Adrenal gland (tissue), 12 donors: Measurements from ENCODE around the gene IFT20. TPM values are rescaled to one million over a fixed set of nuclear protein-coding genes. Genes with fewer than 3 reads are reported as not detected.

Experiments
- DNase-seq, 7 donors: peaks; one replicate each; pipeline ENCODE4 v3.0.0-alpha.2; 2019 to 2020
- H3K27ac ChIP-seq, 5 donors: fragments of 200-600 bp; sonication (generic) in 4 of 5; 1 replicate in 3 of 5; 2 replicates in 2 of 5; pipeline versions ENCODE4 v1.5.1 to v1.8.0; 2016 to 2020; ENCODE audit warnings: mild to moderate bottlenecking in 1 of 5
- H3K27me3 ChIP-seq: fragments of 200-600 bp; 2 replicates; pipeline ENCODE4 v1.8.0; 2021
- H3K36me3 ChIP-seq, 2 donors: fragments of 200-600 bp; replicated peaks in 1 of 2; 1 replicate in 1 of 2; 2 replicates in 1 of 2; pipeline versions ENCODE4 v1.5.1 to v1.8.0; 2018 to 2022
- H3K4me1 ChIP-seq, 2 donors: fragments of 200-600 bp; replicated peaks in 1 of 2; 1 replicate in 1 of 2; 2 replicates in 1 of 2; pipeline versions ENCODE4 v1.5.1 to v1.8.0; 2018 to 2021
- H3K4me3 ChIP-seq, 4 donors: fragments of 200-600 bp; sonication (generic) in 3 of 4; one replicate each; pipeline ENCODE4 v1.5.1; 2016 to 2018
- H3K9me3 ChIP-seq, 3 donors: fragments of 200-600 bp; sonication (generic) in 1 of 3; replicated peaks in 1 of 3; 1 replicate in 2 of 3; 2 replicates in 1 of 3; pipeline versions ENCODE4 v1.5.1 to v1.8.0; 2016 to 2021
- POLR2A ChIP-seq, 2 donors: fragments of 450-650 bp; IDR thresholded peaks; one replicate each; pipeline ENCODE4 v1.6.1; 2017; ENCODE audit warnings: antibody characterized with exemption in 2 of 2, mild to moderate bottlenecking in 2 of 2, moderate library complexity in 1 of 2
- WGBS, 4 donors: extraction: QIAGEN DNeasy Blood & Tissue Kit in 2 of 4; methylation state at CpG; one replicate each; pipeline versions ENCODE4 v1.1.5 to v1.1.7; 2013 to 2017; 5-methylcytosine and 5-hydroxymethylcytosine counted together
- intact Hi-C, 2 donors: fragments of 100-400 bp; cut with DNase I; formaldehyde crosslinking; loops; one replicate each; pipeline versions ENCODE4 v1.14.1 to v1.15.0; 2022 to 2023
- polyA plus RNA-seq, 3 donors: library from polyadenylated mRNA; stranded (reverse); fragments of 200-250 nt in 2 of 3; fragments of 350-450 nt in 1 of 3; fragmentation: Illumina TruSeq in 1 of 3; extraction: RNeasy Lipid Tissue Mini Kit (QIAGEN cat#74804) in 1 of 3; gene quantifications; one replicate each; pipeline ENCODE4 v1.2.3, GENCODE V29; 2013 to 2014
- total RNA-seq, 9 donors: library from RNA; depleted of rRNA in 4 of 9; stranded (reverse); fragments of >200 nt in 4 of 9; fragments of 120-200 nt in 1 of 9; fragmentation: NEBNext Ultra II Directional in 1 of 9; extraction: Animal tissue kit (Norgen Biotek cat#: 25700) in 1 of 9; gene quantifications; one replicate each; pipeline versions ENCODE4 v1.1.0 to v1.2.4, GENCODE V29; 2013 to 2023
- TF ChIP-seq, protein P1 (sequence below), 6 experiments: fragments of 450-650 bp in 4 of 6; fragments of 200-600 bp in 2 of 6; sonication (generic) in 1 of 6; IDR thresholded peaks; 1 replicate in 5 of 6; 2 replicates in 1 of 6; pipeline versions ENCODE4 v1.5.1 to v1.8.0; 2016 to 2021; ENCODE audit warnings: antibody characterized with exemption in 6 of 6, mild to moderate bottlenecking in 2 of 6, moderate library complexity in 1 of 6
- donor health status: healthy with polysubstance abuse.
- donor health status: Bipolar disorder and iron deficiency.
- donor health status: DM: yes; HTN: yes; CAD: no.
- donor health status: DM: no; HTN: no; CAD: no.
- donor health status: DM: no; HTN: no; CAD: no.
- donor health status: DM: yes; HTN: yes; CAD: no.

IFT20 gene
- total and polyA plus RNA-seq, 12 donors = 24.5 to 100 (median 41.2) TPM

- TF ChIP-seq, protein P1, sequence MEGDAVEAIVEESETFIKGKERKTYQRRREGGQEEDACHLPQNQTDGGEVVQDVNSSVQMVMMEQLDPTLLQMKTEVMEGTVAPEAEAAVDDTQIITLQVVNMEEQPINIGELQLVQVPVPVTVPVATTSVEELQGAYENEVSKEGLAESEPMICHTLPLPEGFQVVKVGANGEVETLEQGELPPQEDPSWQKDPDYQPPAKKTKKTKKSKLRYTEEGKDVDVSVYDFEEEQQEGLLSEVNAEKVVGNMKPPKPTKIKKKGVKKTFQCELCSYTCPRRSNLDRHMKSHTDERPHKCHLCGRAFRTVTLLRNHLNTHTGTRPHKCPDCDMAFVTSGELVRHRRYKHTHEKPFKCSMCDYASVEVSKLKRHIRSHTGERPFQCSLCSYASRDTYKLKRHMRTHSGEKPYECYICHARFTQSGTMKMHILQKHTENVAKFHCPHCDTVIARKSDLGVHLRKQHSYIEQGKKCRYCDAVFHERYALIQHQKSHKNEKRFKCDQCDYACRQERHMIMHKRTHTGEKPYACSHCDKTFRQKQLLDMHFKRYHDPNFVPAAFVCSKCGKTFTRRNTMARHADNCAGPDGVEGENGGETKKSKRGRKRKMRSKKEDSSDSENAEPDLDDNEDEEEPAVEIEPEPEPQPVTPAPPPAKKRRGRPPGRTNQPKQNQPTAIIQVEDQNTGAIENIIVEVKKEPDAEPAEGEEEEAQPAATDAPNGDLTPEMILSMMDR (IDR thresholded peaks at IDR 0.05) = no peak
- TF ChIP-seq POLR2A (IDR thresholded peaks at IDR 0.05) = peak; percentile 10 to 11
- H3K9me3 ChIP-seq = no peaks in the 10 kb centered on the region
- intact Hi-C loops = no loop called here
- DNase-seq = peak in 6 of 7 donors; percentile 30 to 54 (median 51)
- no peaks in the 10 kb centered on the region for H3K27me3 ChIP-seq
- no peaks in the 10 kb centered on the region for H3K36me3 ChIP-seq
- WGBS, 4 donors = 7 to 76% (median 19%) methylated on average over 6 to 53 of the region's 53 CpGs
- peak overlapping the region in 4 of 5 donors; percentile 36 to 93 (median 85) for H3K27ac ChIP-seq
- H3K4me3 ChIP-seq = peak overlapping the region in 2 of 4 donors; percentile 12 to 76
- H3K4me1 ChIP-seq = peaks cover 33 to 34% of the 10 kb centered on the region in 2 donors
These were observed 37.1 kb upstream of the IFT20 start for GRCh38 chr17:28372203-28372944.

GRCh38 chr17:28371245-28372202 is 36.3 kb upstream of the IFT20 start, which contains the start of gene SARM1:
TSS of gene SARM1 (plus strand) at chr17:28371694. CDS start at chr17:28372033, 339 bp downstream.
- H3K27me3 ChIP-seq = no peaks in the 10 kb centered on the region
- 0% methylated on average over 43 to 80 of the region's 80 CpGs for WGBS, 4 donors
- TF ChIP-seq POLR2A (IDR thresholded peaks at IDR 0.05) = peak in 1 of 2 donors; percentile 35
- TF ChIP-seq, protein P1 (IDR thresholded peaks at IDR 0.05) = no peak
- intact Hi-C loops = no loop called here
- no peaks in the 10 kb centered on the region for H3K9me3 ChIP-seq
- H3K27ac ChIP-seq = peak within 1 kb of the TSS; percentile 63 to 93 (median 79)
- peak within 1 kb of the TSS in 2 of 4 donors; percentile 12 to 76 for H3K4me3 ChIP-seq
- no peaks in the 10 kb centered on the region for H3K36me3 ChIP-seq
- peak; percentile 89 to 97 (median 95) for DNase-seq
- H3K4me1 ChIP-seq = peaks cover 33 to 34% of the 10 kb centered on the region in 2 donors

- peaks cover 33 to 34% of the 10 kb centered on the region in 2 donors for H3K4me1 ChIP-seq
- H3K27ac ChIP-seq = peak overlapping the region; percentile 63 to 93 (median 79)
- H3K4me3 ChIP-seq = peak overlapping the region in 1 of 4 donors; percentile 76
- no peak for DNase-seq
- intact Hi-C loops = no loop called here
- H3K27me3 ChIP-seq = no peaks in the 10 kb centered on the region
- no peaks in the 10 kb centered on the region for H3K36me3 ChIP-seq
- 65 to 81% (median 78%) methylated on average over 1 of the region's 1 CpG; no CpG with 5 or more reads in 1 of the 4 donors for WGBS, 4 donors
- TF ChIP-seq, protein P1 (IDR thresholded peaks at IDR 0.05) = no peak
- H3K9me3 ChIP-seq = no peaks in the 10 kb centered on the region
These were observed 35.5 kb upstream of the IFT20 start for GRCh38 chr17:28370744-28371103.
